K562 (cell line): ENCODE results near the gene ADAMTS14. TPM values are rescaled to one million over a fixed set of nuclear protein-coding genes. Genes with fewer than 3 reads are reported as not detected.

Source experiments
- BACH1 ChIP-seq: fragments of 200-800 bp; sonication (Bioruptor generic); IDR thresholded peaks from 2 replicates; pipeline ENCODE4 v1.6.1; 2016; ENCODE audit warnings: missing genetic modification characterization, missing compliant biosample characterization
- ETV5 ChIP-seq: sonication (generic); formaldehyde crosslinking; IDR thresholded peaks from 2 replicates; pipeline ENCODE4 v1.4.0; 2020; ENCODE audit warnings: low read depth, mild to moderate bottlenecking, missing genetic modification reagents
- MCM5 ChIP-seq: fragments of 450-650 bp; IDR thresholded peaks from 2 replicates; pipeline ENCODE4 v1.6.1; 2016; ENCODE audit warnings: low read depth
- TARDBP ChIP-seq: fragments of 450-650 bp; IDR thresholded peaks from 2 replicates; pipeline ENCODE4 v1.6.1; 2016
- TEAD1 ChIP-seq, 2 experiments: fragments of 450-650 bp in 1 of 2; sonication (generic) in 1 of 2; formaldehyde crosslinking; IDR thresholded peaks; 2 replicates each; pipeline versions ENCODE4 v1.4.0 to v1.8.0; 2020 to 2022; ENCODE audit warnings: mild to moderate bottlenecking in 2 of 2, missing genetic modification reagents in 1 of 2
- ZFP36 ChIP-seq: fragments of 150-350 bp; IDR thresholded peaks from 2 replicates; pipeline ENCODE4 v1.6.1; 2018; ENCODE audit warnings: low read length, low read depth; ENCODE audit not compliant: partially characterized antibody
- ZFX ChIP-seq: sonication (generic); formaldehyde crosslinking; IDR thresholded peaks from 2 replicates; pipeline ENCODE4 v1.8.0; 2022; ENCODE audit warnings: mild to moderate bottlenecking, missing genetic modification reagents, moderate library complexity
- ZNF584 ChIP-seq: fragments of 200-800 bp; sonication (Bioruptor generic); IDR thresholded peaks from 2 replicates; pipeline ENCODE4 v1.6.1; 2016; ENCODE audit warnings: low read depth, mild to moderate bottlenecking, missing genetic modification characterization, missing compliant biosample characterization
- ZNF764 ChIP-seq: fragments of 250-450 bp; sonication (Bioruptor Pico); IDR thresholded peaks from 2 replicates; pipeline ENCODE4 v1.4.0; 2020; ENCODE audit warnings: low read depth, mild to moderate bottlenecking, moderate library complexity
- polyA plus RNA-seq, 8 experiments: library from polyadenylated mRNA; depleted of rRNA in 4 of 8; stranded (reverse) in 5 of 8; unstranded in 3 of 8; fragments of >200 nt; fragmentation: Nextera tagmentation in 2 of 8; fragmentation: Illumina TruSeq in 1 of 8; extraction: Ambion mirVana in 2 of 8; extraction: Trizol in 1 of 8; gene quantifications; 2 replicates each; pipeline versions ENCODE4 v1.2.1 to v1.2.3, GENCODE V29; 2011 to 2014; ENCODE audit warnings: inconsistent platforms in 1 of 8, missing spikeins in 1 of 8
- total RNA-seq, 7 experiments: library from RNA; depleted of rRNA in 6 of 7; stranded (reverse); fragments of >200 nt in 6 of 7; fragmentation: Illumina TruSeq in 2 of 7; extraction: Trizol in 2 of 7; gene quantifications; 2 replicates each; pipeline versions ENCODE4 v1.2.1 to v1.2.3, GENCODE V29; 2011 to 2021; ENCODE audit warnings: low replicate concordance in 1 of 7
- TF ChIP-seq, protein P1 (sequence below): fragments of 200-600 bp; sonication (generic); IDR thresholded peaks from one replicate; pipeline ENCODE4 v1.6.1; 2012; ENCODE audit warnings: mild to moderate bottlenecking, low read depth, low read length, inconsistent platforms
- TF ChIP-seq, protein P2 (sequence below): fragments of 450-650 bp; IDR thresholded peaks from 2 replicates; pipeline ENCODE4 v1.6.1; 2017; ENCODE audit warnings: antibody characterized with exemption, mild to moderate bottlenecking

The ADAMTS14 gene
- total and polyA plus RNA-seq, 9 of the 15 experiments (the other 6 are each of a cell fraction or from before 2014, with no cell fraction given), result 0.04 to 37.4 (median 15.9) TPM

DNA sequence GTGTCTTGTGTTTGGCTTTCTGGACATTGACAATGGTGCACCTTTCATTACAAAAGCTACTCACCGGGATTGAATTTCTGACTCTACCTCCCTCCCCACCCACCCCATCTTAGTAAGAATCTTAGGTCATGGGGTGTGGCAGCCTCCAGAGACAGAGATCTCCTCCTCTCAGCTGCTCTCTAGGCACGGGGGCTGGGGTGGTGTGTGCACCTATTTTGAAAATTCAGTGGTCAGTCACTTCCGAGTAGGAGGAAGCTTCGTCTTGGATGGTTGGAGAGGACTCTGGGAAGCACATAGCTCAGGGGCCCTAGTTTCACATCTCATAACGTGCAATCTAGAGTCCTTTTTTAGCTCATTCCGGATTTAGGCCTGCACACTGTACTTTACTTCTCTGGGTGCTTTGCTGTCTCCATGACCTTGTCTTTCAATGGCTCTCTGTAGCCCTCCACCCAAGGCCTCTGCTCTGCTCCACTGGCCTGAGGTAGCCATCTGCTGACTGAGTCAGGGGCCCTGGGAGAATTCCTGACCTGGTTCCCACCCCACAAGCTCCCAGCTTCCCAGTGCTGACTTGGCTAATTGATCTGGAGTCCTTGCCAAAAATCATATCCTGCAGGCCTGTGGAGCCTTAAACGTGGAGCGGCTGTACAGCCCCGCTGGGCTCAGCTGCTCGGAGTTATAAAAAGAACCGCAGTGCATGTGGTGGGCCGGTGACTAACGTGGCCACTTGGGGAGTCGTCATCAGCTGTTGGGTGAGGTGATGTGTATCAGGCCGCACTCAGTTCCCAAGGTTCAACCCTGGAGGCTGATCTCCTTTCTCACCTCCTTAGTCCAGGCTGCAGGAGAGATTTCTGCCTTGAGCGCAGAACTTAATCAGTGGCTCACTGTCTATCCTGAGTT is 19.3 kb upstream of the ADAMTS14 start (continued):
- TF ChIP-seq, protein P1, sequence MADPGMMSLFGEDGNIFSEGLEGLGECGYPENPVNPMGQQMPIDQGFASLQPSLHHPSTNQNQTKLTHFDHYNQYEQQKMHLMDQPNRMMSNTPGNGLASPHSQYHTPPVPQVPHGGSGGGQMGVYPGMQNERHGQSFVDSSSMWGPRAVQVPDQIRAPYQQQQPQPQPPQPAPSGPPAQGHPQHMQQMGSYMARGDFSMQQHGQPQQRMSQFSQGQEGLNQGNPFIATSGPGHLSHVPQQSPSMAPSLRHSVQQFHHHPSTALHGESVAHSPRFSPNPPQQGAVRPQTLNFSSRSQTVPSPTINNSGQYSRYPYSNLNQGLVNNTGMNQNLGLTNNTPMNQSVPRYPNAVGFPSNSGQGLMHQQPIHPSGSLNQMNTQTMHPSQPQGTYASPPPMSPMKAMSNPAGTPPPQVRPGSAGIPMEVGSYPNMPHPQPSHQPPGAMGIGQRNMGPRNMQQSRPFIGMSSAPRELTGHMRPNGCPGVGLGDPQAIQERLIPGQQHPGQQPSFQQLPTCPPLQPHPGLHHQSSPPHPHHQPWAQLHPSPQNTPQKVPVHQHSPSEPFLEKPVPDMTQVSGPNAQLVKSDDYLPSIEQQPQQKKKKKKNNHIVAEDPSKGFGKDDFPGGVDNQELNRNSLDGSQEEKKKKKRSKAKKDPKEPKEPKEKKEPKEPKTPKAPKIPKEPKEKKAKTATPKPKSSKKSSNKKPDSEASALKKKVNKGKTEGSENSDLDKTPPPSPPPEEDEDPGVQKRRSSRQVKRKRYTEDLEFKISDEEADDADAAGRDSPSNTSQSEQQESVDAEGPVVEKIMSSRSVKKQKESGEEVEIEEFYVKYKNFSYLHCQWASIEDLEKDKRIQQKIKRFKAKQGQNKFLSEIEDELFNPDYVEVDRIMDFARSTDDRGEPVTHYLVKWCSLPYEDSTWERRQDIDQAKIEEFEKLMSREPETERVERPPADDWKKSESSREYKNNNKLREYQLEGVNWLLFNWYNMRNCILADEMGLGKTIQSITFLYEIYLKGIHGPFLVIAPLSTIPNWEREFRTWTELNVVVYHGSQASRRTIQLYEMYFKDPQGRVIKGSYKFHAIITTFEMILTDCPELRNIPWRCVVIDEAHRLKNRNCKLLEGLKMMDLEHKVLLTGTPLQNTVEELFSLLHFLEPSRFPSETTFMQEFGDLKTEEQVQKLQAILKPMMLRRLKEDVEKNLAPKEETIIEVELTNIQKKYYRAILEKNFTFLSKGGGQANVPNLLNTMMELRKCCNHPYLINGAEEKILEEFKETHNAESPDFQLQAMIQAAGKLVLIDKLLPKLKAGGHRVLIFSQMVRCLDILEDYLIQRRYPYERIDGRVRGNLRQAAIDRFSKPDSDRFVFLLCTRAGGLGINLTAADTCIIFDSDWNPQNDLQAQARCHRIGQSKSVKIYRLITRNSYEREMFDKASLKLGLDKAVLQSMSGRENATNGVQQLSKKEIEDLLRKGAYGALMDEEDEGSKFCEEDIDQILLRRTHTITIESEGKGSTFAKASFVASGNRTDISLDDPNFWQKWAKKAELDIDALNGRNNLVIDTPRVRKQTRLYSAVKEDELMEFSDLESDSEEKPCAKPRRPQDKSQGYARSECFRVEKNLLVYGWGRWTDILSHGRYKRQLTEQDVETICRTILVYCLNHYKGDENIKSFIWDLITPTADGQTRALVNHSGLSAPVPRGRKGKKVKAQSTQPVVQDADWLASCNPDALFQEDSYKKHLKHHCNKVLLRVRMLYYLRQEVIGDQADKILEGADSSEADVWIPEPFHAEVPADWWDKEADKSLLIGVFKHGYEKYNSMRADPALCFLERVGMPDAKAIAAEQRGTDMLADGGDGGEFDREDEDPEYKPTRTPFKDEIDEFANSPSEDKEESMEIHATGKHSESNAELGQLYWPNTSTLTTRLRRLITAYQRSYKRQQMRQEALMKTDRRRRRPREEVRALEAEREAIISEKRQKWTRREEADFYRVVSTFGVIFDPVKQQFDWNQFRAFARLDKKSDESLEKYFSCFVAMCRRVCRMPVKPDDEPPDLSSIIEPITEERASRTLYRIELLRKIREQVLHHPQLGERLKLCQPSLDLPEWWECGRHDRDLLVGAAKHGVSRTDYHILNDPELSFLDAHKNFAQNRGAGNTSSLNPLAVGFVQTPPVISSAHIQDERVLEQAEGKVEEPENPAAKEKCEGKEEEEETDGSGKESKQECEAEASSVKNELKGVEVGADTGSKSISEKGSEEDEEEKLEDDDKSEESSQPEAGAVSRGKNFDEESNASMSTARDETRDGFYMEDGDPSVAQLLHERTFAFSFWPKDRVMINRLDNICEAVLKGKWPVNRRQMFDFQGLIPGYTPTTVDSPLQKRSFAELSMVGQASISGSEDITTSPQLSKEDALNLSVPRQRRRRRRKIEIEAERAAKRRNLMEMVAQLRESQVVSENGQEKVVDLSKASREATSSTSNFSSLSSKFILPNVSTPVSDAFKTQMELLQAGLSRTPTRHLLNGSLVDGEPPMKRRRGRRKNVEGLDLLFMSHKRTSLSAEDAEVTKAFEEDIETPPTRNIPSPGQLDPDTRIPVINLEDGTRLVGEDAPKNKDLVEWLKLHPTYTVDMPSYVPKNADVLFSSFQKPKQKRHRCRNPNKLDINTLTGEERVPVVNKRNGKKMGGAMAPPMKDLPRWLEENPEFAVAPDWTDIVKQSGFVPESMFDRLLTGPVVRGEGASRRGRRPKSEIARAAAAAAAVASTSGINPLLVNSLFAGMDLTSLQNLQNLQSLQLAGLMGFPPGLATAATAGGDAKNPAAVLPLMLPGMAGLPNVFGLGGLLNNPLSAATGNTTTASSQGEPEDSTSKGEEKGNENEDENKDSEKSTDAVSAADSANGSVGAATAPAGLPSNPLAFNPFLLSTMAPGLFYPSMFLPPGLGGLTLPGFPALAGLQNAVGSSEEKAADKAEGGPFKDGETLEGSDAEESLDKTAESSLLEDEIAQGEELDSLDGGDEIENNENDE, result no peak
- TF ChIP-seq ETV5 (CRISPR knock-in tag) (no peak; the same call in 1 of the 2 replicates), MCM5 (no peak), ZNF584 (0 out of 2 replicates have a peak, but pooled peaks have one; percentile 46), ZFX (peak; percentile 69), TARDBP (0 out of 2 replicates have a peak, but pooled peaks have one; percentile 11), BACH1 (tag) (peak; percentile 38; the same call in 1 of the 2 replicates), TEAD1 (CRISPR knock-in tag; IDR thresholded peaks at IDR 0.05) (0 out of 4 replicates have a peak, but pooled peaks of 1 of the 2 experiments have one; percentile 34), ZFP36 (no peak), ZNF764 (CRISPR knock-in tag) (no peak)
- TF ChIP-seq, protein P2, sequence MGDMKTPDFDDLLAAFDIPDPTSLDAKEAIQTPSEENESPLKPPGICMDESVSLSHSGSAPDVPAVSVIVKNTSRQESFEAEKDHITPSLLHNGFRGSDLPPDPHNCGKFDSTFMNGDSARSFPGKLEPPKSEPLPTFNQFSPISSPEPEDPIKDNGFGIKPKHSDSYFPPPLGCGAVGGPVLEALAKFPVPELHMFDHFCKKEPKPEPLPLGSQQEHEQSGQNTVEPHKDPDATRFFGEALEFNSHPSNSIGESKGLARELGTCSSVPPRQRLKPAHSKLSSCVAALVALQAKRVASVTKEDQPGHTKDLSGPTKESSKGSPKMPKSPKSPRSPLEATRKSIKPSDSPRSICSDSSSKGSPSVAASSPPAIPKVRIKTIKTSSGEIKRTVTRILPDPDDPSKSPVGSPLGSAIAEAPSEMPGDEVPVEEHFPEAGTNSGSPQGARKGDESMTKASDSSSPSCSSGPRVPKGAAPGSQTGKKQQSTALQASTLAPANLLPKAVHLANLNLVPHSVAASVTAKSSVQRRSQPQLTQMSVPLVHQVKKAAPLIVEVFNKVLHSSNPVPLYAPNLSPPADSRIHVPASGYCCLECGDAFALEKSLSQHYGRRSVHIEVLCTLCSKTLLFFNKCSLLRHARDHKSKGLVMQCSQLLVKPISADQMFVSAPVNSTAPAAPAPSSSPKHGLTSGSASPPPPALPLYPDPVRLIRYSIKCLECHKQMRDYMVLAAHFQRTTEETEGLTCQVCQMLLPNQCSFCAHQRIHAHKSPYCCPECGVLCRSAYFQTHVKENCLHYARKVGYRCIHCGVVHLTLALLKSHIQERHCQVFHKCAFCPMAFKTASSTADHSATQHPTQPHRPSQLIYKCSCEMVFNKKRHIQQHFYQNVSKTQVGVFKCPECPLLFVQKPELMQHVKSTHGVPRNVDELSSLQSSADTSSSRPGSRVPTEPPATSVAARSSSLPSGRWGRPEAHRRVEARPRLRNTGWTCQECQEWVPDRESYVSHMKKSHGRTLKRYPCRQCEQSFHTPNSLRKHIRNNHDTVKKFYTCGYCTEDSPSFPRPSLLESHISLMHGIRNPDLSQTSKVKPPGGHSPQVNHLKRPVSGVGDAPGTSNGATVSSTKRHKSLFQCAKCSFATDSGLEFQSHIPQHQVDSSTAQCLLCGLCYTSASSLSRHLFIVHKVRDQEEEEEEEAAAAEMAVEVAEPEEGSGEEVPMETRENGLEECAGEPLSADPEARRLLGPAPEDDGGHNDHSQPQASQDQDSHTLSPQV, result peak; percentile 90
